Cardiac muscle cell (in vitro differentiated cells and primary cell): Measurements from ENCODE around the gene TBRG4. TPM values are rescaled to one million over a fixed set of nuclear protein-coding genes. Genes with fewer than 3 reads are reported as not detected.

Experiments
- DNase-seq, 2 donors: peaks; one replicate each; pipeline versions ENCODE4 v3.0.0 to v3.0.0-alpha.2; 2010 to 2017; ENCODE audit warnings: low read depth in 1 of 2, low spot score in 1 of 2
- H3K27ac ChIP-seq: fragments of 200-600 bp; sonication (generic); 2 replicates; pipeline ENCODE4 v1.5.1; 2016
- H3K27me3 ChIP-seq: fragments of 200-600 bp; sonication (generic); 2 replicates; pipeline ENCODE4 v1.6.0; 2016; ENCODE audit warnings: control low read depth
- H3K36me3 ChIP-seq: fragments of 200-600 bp; sonication (generic); 2 replicates; pipeline ENCODE4 v1.5.1; 2016; ENCODE audit warnings: control low read depth
- H3K4me1 ChIP-seq: fragments of 200-600 bp; sonication (generic); 2 replicates; pipeline ENCODE4 v1.8.1; 2017; ENCODE audit warnings: low read depth, mild to moderate bottlenecking, mixed run types
- H3K4me3 ChIP-seq: fragments of 200-600 bp; sonication (generic); 2 replicates; pipeline ENCODE4 v1.5.1; 2016; ENCODE audit warnings: mild to moderate bottlenecking
- H3K9me3 ChIP-seq: fragments of 200-600 bp; sonication (generic); 2 replicates; pipeline ENCODE4 v1.5.1; 2017; ENCODE audit warnings: low read depth, mild to moderate bottlenecking, control low read depth
- CTCF ChIP-seq: IDR thresholded peaks from 2 replicates; pipeline ENCODE4 v1.5.1; 2012; ENCODE audit warnings: low read depth, mild to moderate bottlenecking, low read length
- polyA plus RNA-seq: library from polyadenylated mRNA; unstranded; fragments of >200 nt; fragmentation: Nextera tagmentation; extraction: Ambion mirVana; gene quantifications from 2 replicates; pipeline ENCODE4 v1.2.1, GENCODE V29; 2016
- total RNA-seq: library from RNA; depleted of rRNA; stranded (reverse); fragments of >200 nt; gene quantifications from 2 replicates; pipeline ENCODE4 v1.2.3, GENCODE V29; 2016

The TBRG4 gene
- total and polyA plus RNA-seq, 2 experiments from 2014 or later: 67.9 to 74.4 TPM

GRCh38 chr7:45072131-45073030 lies 39.1 kb downstream of the TBRG4 start:
- no peak overlapping the region for H3K4me3 ChIP-seq
- no peak for TF ChIP-seq CTCF
- no peaks in the 10 kb centered on the region for H3K4me1 ChIP-seq
- H3K36me3 ChIP-seq: peaks cover 18% of the 10 kb centered on the region
- no peaks in the 10 kb centered on the region for H3K27me3 ChIP-seq
- H3K9me3 ChIP-seq: no peaks in the 10 kb centered on the region
- no peak for DNase-seq
- no peak overlapping the region for H3K27ac ChIP-seq

DNA sequence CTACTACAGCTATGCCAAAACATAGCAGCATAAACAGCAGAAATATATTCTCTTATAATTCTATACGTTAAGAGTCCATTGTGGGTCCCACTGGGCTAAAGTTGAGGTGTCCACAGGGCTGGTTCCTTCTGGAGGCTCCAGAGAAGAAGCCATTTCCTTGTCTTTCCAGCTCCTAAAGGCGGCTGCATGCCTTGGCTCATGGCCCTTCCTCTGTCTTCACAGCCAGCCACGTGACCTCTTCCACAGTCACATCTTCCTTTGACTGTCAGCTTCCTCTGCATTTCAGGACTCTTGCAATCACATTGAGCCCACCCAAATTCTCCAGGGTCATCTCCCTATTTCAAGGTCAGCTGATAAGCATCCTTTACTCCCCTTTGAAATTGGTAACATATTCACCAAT lies 40.0 kb downstream of the TBRG4 start:
- Histone ChIP-seq H3K36me3 (peaks cover 18% of the 10 kb centered on the region), H3K4me3 (no peak overlapping the region), H3K27me3 (no peaks in the 10 kb centered on the region), H3K27ac (no peak overlapping the region), H3K4me1 (no peaks in the 10 kb centered on the region), H3K9me3 (no peaks in the 10 kb centered on the region)
- no peak for DNase-seq
- TF ChIP-seq CTCF: no peak

- Histone ChIP-seq H3K27me3 (no peaks in the 10 kb centered on the region), H3K4me1 (no peaks in the 10 kb centered on the region), H3K9me3 (no peaks in the 10 kb centered on the region), H3K36me3 (peaks cover 14% of the 10 kb centered on the region), H3K4me3 (no peak overlapping the region), H3K27ac (no peak overlapping the region)
- no peak for TF ChIP-seq CTCF
- no peak for DNase-seq
Observed at GRCh38 chr7:45070254-45070642, 41.2 kb downstream of the TBRG4 start.

DNA sequence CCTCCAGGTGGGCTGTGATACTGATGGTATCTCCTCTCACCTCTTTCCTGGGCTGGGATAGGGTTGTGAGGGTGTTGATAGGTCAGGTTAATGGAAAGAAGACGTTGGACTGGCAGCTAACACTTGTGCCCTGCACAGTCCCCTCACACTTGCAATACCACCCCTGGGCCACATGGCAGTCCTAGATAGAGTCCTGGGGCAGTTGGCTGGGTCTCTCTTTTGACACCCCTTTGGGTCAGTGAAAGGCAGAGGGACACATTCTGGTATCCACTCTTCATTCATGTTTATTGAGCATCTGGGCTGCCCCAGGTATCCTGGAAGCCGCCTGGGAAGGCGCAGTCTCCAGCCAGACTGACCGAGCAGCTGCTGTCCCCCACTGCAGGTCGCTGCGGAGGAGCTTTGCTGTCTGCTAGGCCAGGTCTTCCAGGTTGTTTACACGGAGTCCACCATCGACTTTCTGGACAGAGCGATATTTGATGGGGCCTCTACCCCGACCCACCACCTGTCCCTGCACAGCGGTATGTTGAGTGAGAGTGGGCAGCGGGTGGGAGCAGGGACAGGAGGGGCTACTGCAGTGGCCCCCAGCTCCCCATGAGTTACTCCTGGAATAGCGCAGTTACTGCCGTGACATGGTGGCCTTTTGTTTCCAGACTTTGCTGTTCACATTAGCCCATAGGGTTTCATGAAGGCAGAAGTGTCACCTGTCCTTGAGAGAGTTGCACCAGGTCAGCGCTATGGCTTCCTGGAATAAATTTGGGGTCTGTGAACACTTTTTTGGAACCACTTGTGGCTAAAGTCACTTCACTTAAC lies 41.8 kb downstream of the TBRG4 start:
- H3K4me1 ChIP-seq: no peaks in the 10 kb centered on the region
- peaks cover 10% of the 10 kb centered on the region for H3K36me3 ChIP-seq
- H3K9me3 ChIP-seq: no peaks in the 10 kb centered on the region
- TF ChIP-seq CTCF: no peak
- no peaks in the 10 kb centered on the region for H3K27me3 ChIP-seq
- no peak overlapping the region for H3K4me3 ChIP-seq
- H3K27ac ChIP-seq: no peak overlapping the region
- no peak for DNase-seq

GRCh38 chr7:45068236-45069023 lies 43.1 kb downstream of the TBRG4 start:
- no peak for DNase-seq
- Histone ChIP-seq H3K9me3 (no peaks in the 10 kb centered on the region), H3K4me3 (no peak overlapping the region), H3K4me1 (no peaks in the 10 kb centered on the region), H3K36me3 (peaks cover 13% of the 10 kb centered on the region), H3K27ac (no peak overlapping the region), H3K27me3 (no peaks in the 10 kb centered on the region)
- no peak for TF ChIP-seq CTCF
